Liver (tissue), 3 donors: ENCODE results near the gene ACACB.

ENCODE experiments used
- CTCF ChIP-seq: fragments of 150-350 bp; IDR thresholded peaks from 2 replicates; pipeline ENCODE4 v1.5.1; 2017; ENCODE audit warnings: improper control_type of control experiment, low read depth, low read length; ENCODE audit not compliant: missing input control
- GABPA ChIP-seq, 2 donors: IDR thresholded peaks in 1 of 2; conservative IDR thresholded peaks in 1 of 2; 2 replicates each; pipeline ENCODE4 v1.6.1; 2016; ENCODE audit warnings: antibody characterized with exemption in 2 of 2, mild to moderate bottlenecking in 1 of 2, moderate library complexity in 1 of 2
- HNF4G ChIP-seq: IDR thresholded peaks from 2 replicates; pipeline ENCODE4 v1.6.1; 2016; ENCODE audit warnings: antibody characterized with exemption
- JUND ChIP-seq, 2 donors: IDR thresholded peaks; 2 replicates each; pipeline ENCODE4 v1.6.1; 2016; ENCODE audit warnings: antibody characterized with exemption in 2 of 2
- MAX ChIP-seq: IDR thresholded peaks from 2 replicates; pipeline ENCODE4 v1.6.1; 2016; ENCODE audit warnings: antibody characterized with exemption
- NR2F2 ChIP-seq: IDR thresholded peaks from 2 replicates; pipeline ENCODE4 v1.6.1; 2016; ENCODE audit warnings: antibody characterized with exemption
- RAD21 ChIP-seq, 2 donors: IDR thresholded peaks; 2 replicates each; pipeline ENCODE4 v1.6.1; 2016; ENCODE audit warnings: antibody characterized with exemption in 2 of 2, mild to moderate bottlenecking in 2 of 2
- REST ChIP-seq: IDR thresholded peaks from 2 replicates; pipeline ENCODE4 v1.6.1; 2016; ENCODE audit warnings: antibody characterized with exemption, mild to moderate bottlenecking
- YY1 ChIP-seq: IDR thresholded peaks from 2 replicates; pipeline ENCODE4 v1.6.1; 2016; ENCODE audit warnings: antibody characterized with exemption, mild to moderate bottlenecking
- donor health status: healthy.
- donor health status: healthy.

GRCh38 chr12:109169262-109169661, 52.9 kb downstream of the ACACB start:
- TF ChIP-seq CTCF (no peak), REST (no peak), JUND (IDR thresholded peaks at IDR 0.05) (no peak), YY1 (no peak), RAD21 (IDR thresholded peaks at IDR 0.05) (no peak), MAX (no peak), NR2F2 (no peak), HNF4G (no peak), GABPA (IDR thresholded peaks at IDR 0.05 in 1 of 2, conservative IDR thresholded peaks at IDR 0.05 in 1 of 2) (no peak)
